GM19467 (cell line): ENCODE data around the gene PEX7.
"Not testable (repeated sequence)": the region's sequence is repeated elsewhere in the genome, so short reads cannot be mapped to it uniquely, and the experiment has no call there.

ENCODE experiments used
- ATAC-seq: cut with Tn5 transposase; IDR thresholded peaks from one replicate; pipeline ENCODE4 v1.9.1; 2021; ENCODE audit warnings: mild to moderate bottlenecking, moderate library complexity; ENCODE audit not compliant: unreplicated experiment

Gene PEX7

GRCh38 chr6:136947037-136947436 is 124.6 kb downstream of the PEX7 start:
- ATAC-seq: no peak

- not testable (repeated sequence) for ATAC-seq
These were observed 127.6 kb downstream of the PEX7 start for GRCh38 chr6:136949957-136950356.

- ATAC-seq: no peak
These were observed 128.2 kb downstream of the PEX7 start for GRCh38 chr6:136950436-136951126.

- ATAC-seq: no peak
These were observed 130.4 kb downstream of the PEX7 start for GRCh38 chr6:136952714-136953260.

GRCh38 chr6:136955123-136955522 is 132.7 kb downstream of the PEX7 start:
- ATAC-seq: no peak

- ATAC-seq: no peak
These were observed 134.5 kb downstream of the PEX7 start for GRCh38 chr6:136956590-136957544.

- ATAC-seq: no peak
These were observed 135.8 kb downstream of the PEX7 start for GRCh38 chr6:136958168-136958567.

- ATAC-seq: no peak
These were observed 137.1 kb downstream of the PEX7 start for GRCh38 chr6:136959471-136959891.

GRCh38 chr6:136959935-136960334 is 137.5 kb downstream of the PEX7 start:
- ATAC-seq: not testable (repeated sequence)

- ATAC-seq: no peak
These were observed 138.4 kb downstream of the PEX7 start for GRCh38 chr6:136960781-136961180.

GRCh38 chr6:136961848-136962247 is 139.5 kb downstream of the PEX7 start:
- ATAC-seq: no peak

- no peak for ATAC-seq
These were observed 140.3 kb downstream of the PEX7 start for GRCh38 chr6:136962661-136963060.

GRCh38 chr6:136963259-136963658 is 140.9 kb downstream of the PEX7 start:
- no peak for ATAC-seq
